Stomach (tissue), 4 donors: ENCODE measurements around the gene THAP12.

Experiments
- CTCF ChIP-seq, 7 experiments: fragments of 450-650 bp in 4 of 7; fragments of 200-600 bp in 3 of 7; sonication (generic) in 3 of 7; IDR thresholded peaks; one replicate each; pipeline ENCODE4 v1.5.1; 2016 to 2019; ENCODE audit warnings: antibody characterized with exemption in 7 of 7, control low read depth in 2 of 7, mild to moderate bottlenecking in 1 of 7
- EP300 ChIP-seq: sonication (generic); formaldehyde crosslinking; IDR thresholded peaks from one replicate; pipeline ENCODE4 v1.6.1; 2017; ENCODE audit warnings: antibody characterized with exemption

DNA sequence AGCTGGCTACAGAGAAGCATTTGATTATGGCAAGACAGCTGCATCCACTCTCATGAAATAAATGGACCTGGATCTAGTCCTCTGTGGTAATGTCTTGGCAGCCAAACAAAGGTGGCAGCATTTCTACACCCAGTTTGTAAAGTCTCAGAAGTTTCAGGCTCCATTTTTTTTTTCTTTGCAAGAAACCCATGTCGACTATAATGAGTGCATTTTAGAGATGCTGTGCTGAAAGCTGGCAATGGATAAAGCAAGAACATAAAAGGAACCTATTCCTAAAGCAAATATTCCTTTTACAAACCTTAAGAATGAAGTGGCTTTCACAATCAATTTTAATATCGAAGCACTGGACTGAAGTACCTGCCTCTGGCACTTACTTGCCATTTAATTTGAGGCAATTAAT lies 33.5 kb downstream of the THAP12 start:
- TF ChIP-seq CTCF (IDR thresholded peaks at IDR 0.05), result no peak
- TF ChIP-seq EP300, result no peak
